GM13977 (cell line): ENCODE data around the gene DNAJC5.
A peak's percentile ranks its signal among the peaks of the same experiment; 100 is the strongest.

ENCODE experiments used
- DNase-seq: peaks from one replicate; pipeline ENCODE4 v3.0.0; 2012; ENCODE audit warnings: low spot score
- CTCF ChIP-seq: IDR thresholded peaks from 2 replicates; pipeline ENCODE4 v1.5.1; 2012; ENCODE audit warnings: mild to moderate bottlenecking, control low read depth; ENCODE audit not compliant: insufficient read depth; ENCODE audit errors: extremely low read depth, missing control alignments
- in situ Hi-C: fragments of 300-500 bp; cut with MboI; formaldehyde crosslinking; loops from one replicate; pipeline ENCODE4 v1.12.0; 2022; ENCODE audit warnings: low sequenced_read_pairs, low pct_unique_long_range_greater_than_20kb, mixed read lengths, inconsistent platforms; ENCODE audit not compliant: unreplicated experiment

Gene DNAJC5

GRCh38 chr20:63894358-63895201, at the start of gene DNAJC5:
DNAJC5 (plus strand) TSS chr20:63895126; CDS start chr20:63928346, 33,220 bp downstream.
- in situ Hi-C loops, result no loop called here
- TF ChIP-seq CTCF, result peak; percentile 6
- DNase-seq, result peak; percentile 100

GRCh38 chr20:63846128-63846771, 48.7 kb upstream of the DNAJC5 start:
- in situ Hi-C loops, result no loop called here
- no peak for TF ChIP-seq CTCF
- DNase-seq, result no peak

- TF ChIP-seq CTCF, result no peak
- no peak for DNase-seq
- in situ Hi-C loops, result no loop called here
Observed at GRCh38 chr20:63846888-63847236, 48.1 kb upstream of the DNAJC5 start.

- in situ Hi-C loops, result no loop called here
- no peak for TF ChIP-seq CTCF
- DNase-seq, result no peak
Observed at GRCh38 chr20:63847237-63848002, 47.5 kb upstream of the DNAJC5 start.

GRCh38 chr20:63848003-63848911, 46.7 kb upstream of the DNAJC5 start:
- no peak for TF ChIP-seq CTCF
- in situ Hi-C loops, result no loop called here
- no peak for DNase-seq
